Measurements from ENCODE around the gene ABCC9. TPM values are rescaled to one million over a fixed set of nuclear protein-coding genes. Genes with fewer than 3 reads are reported as not detected.

ABCC9 gene
- total RNA-seq, 1 experiment from 2014 or later: 0.07 TPM

GRCh38 chr12:21892341-21892740 lies 48.9 kb downstream of the ABCC9 start:
- no peak overlapping the region for H3K4me2 ChIP-seq
- POLR2A ChIA-PET (ENCODE audit: unreplicated experiment): no interaction called here
- H3K4me3 ChIP-seq: no peak overlapping the region
- intact Hi-C loops (cut with micrococcal nuclease; ENCODE audit: unreplicated experiment): no loop called here
- H2AFZ ChIP-seq: no peak overlapping the region
- H3K9me3 ChIP-seq (ENCODE audit: insufficient read depth, low read depth): no peaks in the 10 kb centered on the region
- no peaks in the 10 kb centered on the region for H3K36me3 ChIP-seq (ENCODE audit: low read depth)
- H3K27ac ChIP-seq: no peak overlapping the region
- BruUV-seq (replicated peaks): no TSS peak
- CTCF ChIA-PET: interaction anchor here (0.7 kb wide), 1 partner anchor 118 kb away, joined by 4 read pairs; no protein-coding TSS in a partner anchor
- no peak for DNase-seq
- no peaks in the 10 kb centered on the region for H4K20me1 ChIP-seq (ENCODE audit: insufficient read depth)
- H3F3A ChIP-seq (ENCODE audit: insufficient read depth, low read depth): no peaks in the 10 kb centered on the region
- H3K27me3 ChIP-seq (ENCODE audit: insufficient read depth, low read depth): no peaks in the 10 kb centered on the region
- no peak for TF ChIP-seq EZH2 (IDR thresholded peaks at IDR 0.05; ENCODE audit: low read depth)
- TF ChIP-seq CTCF (conservative IDR thresholded peaks at IDR 0.05): no peak
- H3K4me1 ChIP-seq (replicated peaks; ENCODE audit: insufficient read depth): no peaks in the 10 kb centered on the region
- H3K9me2 ChIP-seq (ENCODE audit: insufficient read depth): 0 out of 2 replicates have a peak, but pooled peaks cover 4% of the 10 kb centered on the region
- no peaks in the 10 kb centered on the region for H3K79me2 ChIP-seq (ENCODE audit: low read depth)

- CTCF ChIA-PET: no interaction called here
Measured at GRCh38 chr12:21891751-21892217, 49.4 kb downstream of the ABCC9 start.

GRCh38 chr12:21888276-21888863 lies 52.9 kb downstream of the ABCC9 start:
- BruUV-seq (replicated peaks): no TSS peak
- DNase-seq: no peak
- Histone ChIP-seq H3K27me3 (ENCODE audit: insufficient read depth, low read depth) (no peaks in the 10 kb centered on the region), H3F3A (ENCODE audit: insufficient read depth, low read depth) (no peaks in the 10 kb centered on the region), H2AFZ (no peak overlapping the region), H3K9me2 (ENCODE audit: insufficient read depth) (0 out of 2 replicates have a peak, but pooled peaks cover 7% of the 10 kb centered on the region), H3K27ac (no peak overlapping the region), H3K4me1 (replicated peaks; ENCODE audit: insufficient read depth) (no peaks in the 10 kb centered on the region), H3K4me3 (no peak overlapping the region), H3K79me2 (ENCODE audit: low read depth) (no peaks in the 10 kb centered on the region), H3K36me3 (ENCODE audit: low read depth) (no peaks in the 10 kb centered on the region), H3K9me3 (ENCODE audit: insufficient read depth, low read depth) (no peaks in the 10 kb centered on the region), H4K20me1 (ENCODE audit: insufficient read depth) (no peaks in the 10 kb centered on the region), H3K4me2 (no peak overlapping the region)
- ChIA-PET CTCF (no interaction called here), POLR2A (ENCODE audit: unreplicated experiment) (no interaction called here)
- intact Hi-C loops (cut with micrococcal nuclease; ENCODE audit: unreplicated experiment): no loop called here
- no peak for TF ChIP-seq CTCF (conservative IDR thresholded peaks at IDR 0.05)
- no peak for TF ChIP-seq EZH2 (IDR thresholded peaks at IDR 0.05; ENCODE audit: low read depth)

More at GRCh38 chr12:21891751-21892217, 49.4 kb downstream of the ABCC9 start:
- Histone ChIP-seq H3K9me3 (ENCODE audit: insufficient read depth, low read depth) (no peaks in the 10 kb centered on the region), H3K36me3 (ENCODE audit: low read depth) (no peaks in the 10 kb centered on the region), H3K4me3 (no peak overlapping the region), H3K27ac (no peak overlapping the region), H3K4me1 (replicated peaks; ENCODE audit: insufficient read depth) (no peaks in the 10 kb centered on the region), H4K20me1 (ENCODE audit: insufficient read depth) (no peaks in the 10 kb centered on the region), H3K4me2 (no peak overlapping the region), H2AFZ (no peak overlapping the region), H3K9me2 (ENCODE audit: insufficient read depth) (0 out of 2 replicates have a peak, but pooled peaks cover 4% of the 10 kb centered on the region), H3F3A (ENCODE audit: insufficient read depth, low read depth) (no peaks in the 10 kb centered on the region), H3K27me3 (ENCODE audit: insufficient read depth, low read depth) (no peaks in the 10 kb centered on the region), H3K79me2 (ENCODE audit: low read depth) (no peaks in the 10 kb centered on the region)
- DNase-seq: no peak
- no TSS peak for BruUV-seq (replicated peaks)
- POLR2A ChIA-PET (ENCODE audit: unreplicated experiment): no interaction called here
- no peak for TF ChIP-seq EZH2 (IDR thresholded peaks at IDR 0.05; ENCODE audit: low read depth)
- TF ChIP-seq CTCF (conservative IDR thresholded peaks at IDR 0.05): no peak
- intact Hi-C loops (cut with micrococcal nuclease; ENCODE audit: unreplicated experiment): no loop called here
